Lower leg skin (tissue), 3 donors: ENCODE data around the gene EYS.

ENCODE experiments used
- POLR2A ChIP-seq, 2 donors: fragments of 450-650 bp; IDR thresholded peaks; one replicate each; pipeline ENCODE4 v1.6.1; 2016 to 2017; ENCODE audit warnings: antibody characterized with exemption in 2 of 2, mild to moderate bottlenecking in 1 of 2, moderate library complexity in 1 of 2
- TF ChIP-seq, protein P1 (sequence below), 3 donors: fragments of 450-650 bp; IDR thresholded peaks; one replicate each; pipeline ENCODE4 v1.5.1; 2016; ENCODE audit warnings: antibody characterized with exemption in 3 of 3, mild to moderate bottlenecking in 3 of 3, moderate library complexity in 2 of 3

DNA sequence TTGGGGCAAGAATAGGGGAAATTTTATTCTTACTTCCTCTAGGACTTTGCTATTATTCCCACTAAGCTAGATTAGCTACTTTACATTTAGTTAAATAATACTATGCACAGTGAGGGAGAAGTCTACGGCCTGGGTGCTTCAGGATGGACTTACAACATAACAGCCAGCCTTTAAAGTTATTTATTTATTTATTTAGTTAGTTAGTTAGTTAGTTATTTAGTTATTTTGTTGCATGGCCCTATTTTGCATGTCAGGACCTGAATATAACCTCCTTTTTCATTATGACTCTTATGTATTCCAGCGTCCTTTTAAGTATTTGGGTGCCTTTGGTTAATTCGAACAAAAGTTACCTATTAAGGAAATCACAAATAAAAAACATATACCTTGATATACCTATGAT is 238.7 kb downstream of the EYS start:
- TF ChIP-seq, protein P1, sequence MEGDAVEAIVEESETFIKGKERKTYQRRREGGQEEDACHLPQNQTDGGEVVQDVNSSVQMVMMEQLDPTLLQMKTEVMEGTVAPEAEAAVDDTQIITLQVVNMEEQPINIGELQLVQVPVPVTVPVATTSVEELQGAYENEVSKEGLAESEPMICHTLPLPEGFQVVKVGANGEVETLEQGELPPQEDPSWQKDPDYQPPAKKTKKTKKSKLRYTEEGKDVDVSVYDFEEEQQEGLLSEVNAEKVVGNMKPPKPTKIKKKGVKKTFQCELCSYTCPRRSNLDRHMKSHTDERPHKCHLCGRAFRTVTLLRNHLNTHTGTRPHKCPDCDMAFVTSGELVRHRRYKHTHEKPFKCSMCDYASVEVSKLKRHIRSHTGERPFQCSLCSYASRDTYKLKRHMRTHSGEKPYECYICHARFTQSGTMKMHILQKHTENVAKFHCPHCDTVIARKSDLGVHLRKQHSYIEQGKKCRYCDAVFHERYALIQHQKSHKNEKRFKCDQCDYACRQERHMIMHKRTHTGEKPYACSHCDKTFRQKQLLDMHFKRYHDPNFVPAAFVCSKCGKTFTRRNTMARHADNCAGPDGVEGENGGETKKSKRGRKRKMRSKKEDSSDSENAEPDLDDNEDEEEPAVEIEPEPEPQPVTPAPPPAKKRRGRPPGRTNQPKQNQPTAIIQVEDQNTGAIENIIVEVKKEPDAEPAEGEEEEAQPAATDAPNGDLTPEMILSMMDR (IDR thresholded peaks at IDR 0.05) = no peak
- no peak for TF ChIP-seq POLR2A (IDR thresholded peaks at IDR 0.05)
